Ishikawa (cell line): Measurements from ENCODE around the gene STXBP5.

Experiments used
- CEBPB ChIP-seq: IDR thresholded peaks from 2 replicates; pipeline ENCODE4 v1.6.1; 2012
- EGR1 ChIP-seq: IDR thresholded peaks from 2 replicates; pipeline ENCODE4 v1.6.1; 2012
- EP300 ChIP-seq: IDR thresholded peaks from 2 replicates; pipeline ENCODE4 v1.6.1; 2012; ENCODE audit warnings: borderline replicate concordance
- FOXM1 ChIP-seq: IDR thresholded peaks from 2 replicates; pipeline ENCODE4 v1.6.1; 2012; ENCODE audit warnings: low read depth, borderline replicate concordance
- NFIC ChIP-seq: IDR thresholded peaks from 2 replicates; pipeline ENCODE4 v1.6.1; 2012
- RAD21 ChIP-seq: IDR thresholded peaks from 2 replicates; pipeline ENCODE4 v1.6.1; 2012; ENCODE audit warnings: low read depth
- TAF1 ChIP-seq: IDR thresholded peaks from 2 replicates; pipeline ENCODE4 v1.6.1; 2012; ENCODE audit warnings: low read depth, mild to moderate bottlenecking
- TCF12 ChIP-seq: IDR thresholded peaks from 2 replicates; pipeline ENCODE4 v1.6.1; 2012; ENCODE audit warnings: low read depth
- TEAD4 ChIP-seq: IDR thresholded peaks from 2 replicates; pipeline ENCODE4 v1.6.1; 2012
- YY1 ChIP-seq: IDR thresholded peaks from 2 replicates; pipeline ENCODE4 v1.6.1; 2012; ENCODE audit warnings: low read depth
- ZBTB7A ChIP-seq: IDR thresholded peaks from 2 replicates; pipeline ENCODE4 v1.6.1; 2012; ENCODE audit warnings: low read depth
- TF ChIP-seq, protein P1 (sequence below): IDR thresholded peaks from 2 replicates; pipeline ENCODE4 v1.6.1; 2012

DNA sequence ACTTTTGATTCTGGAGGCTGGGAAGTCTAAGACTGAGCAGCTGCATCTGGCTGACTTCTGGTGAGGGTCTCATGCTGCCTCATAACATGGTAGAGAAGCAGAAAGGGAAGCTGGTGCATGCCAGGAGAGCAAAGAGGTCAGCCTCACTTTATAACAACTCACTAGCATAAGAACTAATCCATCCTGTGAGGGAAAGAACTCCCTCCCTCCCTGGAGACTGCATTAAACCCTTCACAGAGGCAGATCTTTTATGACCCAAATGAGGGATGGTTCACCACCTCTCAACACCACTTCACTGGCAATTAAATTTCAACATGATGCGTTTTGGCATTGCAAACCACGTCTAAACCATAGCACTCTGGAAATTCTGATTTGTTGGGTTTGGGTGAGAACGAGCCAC, 33.9 kb downstream of the STXBP5 start:
- TF ChIP-seq RAD21 (no peak), CEBPB (no peak), NFIC (no peak), EGR1 (no peak), ZBTB7A (no peak), TCF12 (no peak), TEAD4 (no peak), YY1 (no peak), FOXM1 (no peak), TAF1 (no peak), EP300 (no peak)
- TF ChIP-seq, protein P1, sequence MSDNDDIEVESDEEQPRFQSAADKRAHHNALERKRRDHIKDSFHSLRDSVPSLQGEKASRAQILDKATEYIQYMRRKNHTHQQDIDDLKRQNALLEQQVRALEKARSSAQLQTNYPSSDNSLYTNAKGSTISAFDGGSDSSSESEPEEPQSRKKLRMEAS, result no peak
